D721Med (cell line): ENCODE data around the gene RABAC1.

Source experiments
- DNase-seq: peaks from one replicate; pipeline ENCODE4 v3.0.0; 2011; ENCODE audit warnings: low spot score; ENCODE audit not compliant: insufficient read length
- FAIRE-seq: peaks from 2 replicates; lab custom pipeline; 2011; peaks lifted over from hg19 to GRCh38; lab: Jason Lieb, UNC
- TF ChIP-seq, protein P1 (sequence below): IDR thresholded peaks from 2 replicates; pipeline ENCODE4 v1.5.1; 2012; ENCODE audit warnings: mild to moderate bottlenecking, control low read depth; ENCODE audit not compliant: insufficient read depth; ENCODE audit errors: missing control alignments

RABAC1 gene

DNA sequence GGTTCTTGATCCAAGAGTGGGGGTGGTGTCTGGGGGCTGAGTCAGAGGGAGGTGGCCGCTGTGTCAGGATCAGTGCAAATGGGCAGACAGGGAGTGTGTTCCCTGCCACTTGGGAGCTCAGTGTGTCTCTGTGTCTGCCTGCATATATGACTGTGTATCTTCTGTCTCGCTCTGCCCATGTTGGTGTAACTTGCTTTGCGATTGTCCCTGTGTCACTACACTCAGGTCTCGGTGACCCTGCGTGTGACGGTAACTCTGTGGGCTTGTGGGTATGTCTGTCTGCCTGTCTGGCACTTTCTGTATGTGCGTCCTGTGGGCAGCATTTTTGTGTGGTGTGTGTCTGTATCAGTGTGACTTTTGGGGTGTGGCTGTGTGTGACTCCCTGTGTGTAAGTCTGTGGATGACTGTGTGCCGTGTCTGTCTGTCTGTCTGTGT is 22.7 kb downstream of the RABAC1 start:
- no peak for DNase-seq
- FAIRE-seq: no peak

DNA sequence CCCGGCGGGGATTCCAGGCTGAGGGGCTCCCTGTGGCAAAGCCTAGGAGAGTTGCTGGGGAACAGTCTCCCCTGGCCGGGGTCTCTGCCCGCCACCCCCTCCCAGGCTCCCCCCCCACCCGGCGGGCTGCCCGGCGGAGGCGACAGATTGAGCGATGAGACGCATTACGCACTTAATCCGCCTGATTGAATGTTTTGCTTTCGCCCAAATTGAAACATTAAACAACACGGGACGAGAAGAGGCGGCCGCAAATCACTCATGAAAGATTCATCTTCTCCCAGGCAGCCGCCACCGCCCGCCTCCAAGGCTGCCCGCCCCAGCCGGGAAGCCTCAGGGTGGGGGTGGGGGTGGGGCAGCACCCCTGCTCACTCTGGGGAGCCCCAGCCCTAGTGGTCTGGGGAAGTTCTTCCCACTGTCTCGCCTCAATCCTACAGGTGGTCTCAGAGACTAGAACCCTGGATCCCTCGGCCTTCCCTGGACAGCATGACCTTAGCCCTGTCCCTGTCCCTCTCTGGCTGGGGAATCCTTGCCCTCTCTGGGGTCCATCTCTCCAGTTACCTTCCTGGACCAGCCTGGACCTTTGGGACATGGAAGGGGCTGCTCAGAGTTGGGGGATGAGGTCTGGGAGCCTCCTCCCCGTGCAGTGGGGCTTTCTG is 23.2 kb downstream of the RABAC1 start:
- FAIRE-seq (no peak), DNase-seq (no peak)
- TF ChIP-seq, protein P1, sequence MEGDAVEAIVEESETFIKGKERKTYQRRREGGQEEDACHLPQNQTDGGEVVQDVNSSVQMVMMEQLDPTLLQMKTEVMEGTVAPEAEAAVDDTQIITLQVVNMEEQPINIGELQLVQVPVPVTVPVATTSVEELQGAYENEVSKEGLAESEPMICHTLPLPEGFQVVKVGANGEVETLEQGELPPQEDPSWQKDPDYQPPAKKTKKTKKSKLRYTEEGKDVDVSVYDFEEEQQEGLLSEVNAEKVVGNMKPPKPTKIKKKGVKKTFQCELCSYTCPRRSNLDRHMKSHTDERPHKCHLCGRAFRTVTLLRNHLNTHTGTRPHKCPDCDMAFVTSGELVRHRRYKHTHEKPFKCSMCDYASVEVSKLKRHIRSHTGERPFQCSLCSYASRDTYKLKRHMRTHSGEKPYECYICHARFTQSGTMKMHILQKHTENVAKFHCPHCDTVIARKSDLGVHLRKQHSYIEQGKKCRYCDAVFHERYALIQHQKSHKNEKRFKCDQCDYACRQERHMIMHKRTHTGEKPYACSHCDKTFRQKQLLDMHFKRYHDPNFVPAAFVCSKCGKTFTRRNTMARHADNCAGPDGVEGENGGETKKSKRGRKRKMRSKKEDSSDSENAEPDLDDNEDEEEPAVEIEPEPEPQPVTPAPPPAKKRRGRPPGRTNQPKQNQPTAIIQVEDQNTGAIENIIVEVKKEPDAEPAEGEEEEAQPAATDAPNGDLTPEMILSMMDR: no peak

More for the DNA sequence above, 22.7 kb downstream of the RABAC1 start:
- TF ChIP-seq, protein P1: no peak

DNA sequence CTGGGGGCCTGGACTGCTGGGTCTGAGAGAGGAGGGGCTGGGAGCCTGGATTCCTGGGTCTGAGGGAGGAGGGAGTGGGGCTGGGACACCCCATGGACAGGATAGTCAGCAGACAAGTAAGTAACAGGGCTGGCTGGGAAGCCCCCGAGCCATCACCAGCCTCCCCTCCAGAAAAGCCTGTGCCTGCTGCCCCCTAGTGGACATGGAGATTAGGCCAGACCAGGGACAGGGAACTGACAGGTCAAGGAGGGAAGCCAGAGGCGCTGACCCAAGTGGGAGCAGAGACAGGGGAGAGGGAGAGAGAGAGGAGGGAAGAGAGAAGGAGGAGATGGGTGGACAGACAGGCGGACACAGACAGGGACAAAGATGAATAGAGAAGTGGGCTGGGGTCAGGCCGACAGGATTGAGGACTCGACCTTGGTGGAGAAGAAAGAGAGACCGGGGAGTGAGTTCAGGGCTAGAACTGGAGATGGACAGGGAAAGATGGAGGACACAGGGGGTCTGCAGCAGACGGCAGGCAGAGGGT is 24.2 kb downstream of the RABAC1 start:
- TF ChIP-seq, protein P1: peak; percentile 85
- FAIRE-seq (no peak), DNase-seq (no peak)

- TF ChIP-seq, protein P1: no peak
- FAIRE-seq (no peak), DNase-seq (no peak)
Observed at GRCh38 chr19:41933693-41934426, 25.3 kb downstream of the RABAC1 start.

DNA sequence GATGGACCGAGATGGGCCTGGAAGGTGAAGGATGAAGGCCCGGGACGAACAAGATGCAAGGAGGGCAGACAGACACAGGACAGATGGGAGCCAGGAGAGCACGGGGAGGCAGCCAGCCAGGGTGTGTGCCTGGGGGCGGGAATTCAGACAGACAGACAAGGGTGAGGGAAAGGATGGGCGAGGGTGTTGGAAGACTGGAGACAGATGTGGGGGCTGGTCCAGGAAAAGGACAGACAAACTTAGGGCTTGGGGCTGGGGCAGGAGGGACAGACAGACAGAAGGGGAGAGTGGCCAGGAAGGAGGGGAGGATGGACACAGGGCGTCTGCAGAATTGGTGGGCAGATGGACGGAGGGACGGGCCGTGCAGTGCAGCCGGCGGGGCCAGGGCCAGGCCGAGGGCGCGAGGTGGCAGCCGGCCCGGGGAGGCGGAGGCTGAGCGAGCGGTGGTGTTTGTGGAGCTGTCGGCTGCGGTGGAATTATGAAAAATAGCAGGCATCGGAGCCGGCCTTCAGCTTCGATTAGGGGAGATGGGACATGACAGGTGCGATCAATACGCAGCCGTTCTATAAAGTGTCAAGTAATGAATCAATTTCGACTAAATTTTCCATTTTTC is 26.3 kb downstream of the RABAC1 start:
- TF ChIP-seq, protein P1: no peak
- FAIRE-seq (no peak), DNase-seq (no peak)

GRCh38 chr19:41932259-41932719 is 26.8 kb downstream of the RABAC1 start:
- FAIRE-seq: no peak
- TF ChIP-seq, protein P1: no peak
- DNase-seq: no peak
